Activated CD8-positive, alpha-beta memory T cell treated with anti-CD3 and anti-CD28 coated beads, Interleukin-2, amount 10 ng/mL, durations not matched to agents 7 days and 5 days (primary cell): ENCODE results near the gene SLC6A12. TPM values are rescaled to one million over a fixed set of nuclear protein-coding genes. Genes with fewer than 3 reads are reported as not detected.

Source experiments
- ATAC-seq: fragments of 150-1000 bp; cut with Tn5 transposase; one replicate; pipeline ENCODE4 v1.10.0; 2021; ENCODE audit warnings: moderate library complexity
- CTCF ChIA-PET: fragments of 350-600 bp; sonication (Branson Sonifier 250); formaldehyde crosslinking; loops from one replicate; lab custom pipeline; 2021; ENCODE audit warnings: antibody characterized with exemption; lab: Charles Lee
- DNase-seq: peaks from one replicate; pipeline ENCODE4 v3.0.0-alpha.2; 2020
- H3K27ac Mint-ChIP-seq: one replicate; pipeline ENCODE4 v1.8.0; 2021; ENCODE audit warnings: mild to moderate bottlenecking, mixed read lengths
- H3K27me3 Mint-ChIP-seq: one replicate; pipeline ENCODE4 v1.8.0; 2021; ENCODE audit warnings: mixed read lengths
- H3K36me3 Mint-ChIP-seq: one replicate; pipeline ENCODE4 v1.8.0; 2021; ENCODE audit warnings: mild to moderate bottlenecking, mixed read lengths
- H3K4me1 Mint-ChIP-seq: one replicate; pipeline ENCODE4 v1.8.0; 2021; ENCODE audit warnings: mixed read lengths
- H3K4me3 Mint-ChIP-seq: one replicate; pipeline ENCODE4 v1.8.0; 2021; ENCODE audit warnings: mild to moderate bottlenecking, moderate library complexity, mixed read lengths
- H3K9me3 Mint-ChIP-seq: one replicate; pipeline ENCODE4 v1.8.0; 2022; ENCODE audit warnings: low read depth, mixed read lengths
- total RNA-seq, 2 experiments: library from RNA; stranded (reverse); gene quantifications; one replicate each; pipeline ENCODE4 v1.2.3, GENCODE V29; 2021

Gene SLC6A12
- total RNA-seq, 2 experiments from 2014 or later, result 0.33 TPM; not detected in 1

DNA sequence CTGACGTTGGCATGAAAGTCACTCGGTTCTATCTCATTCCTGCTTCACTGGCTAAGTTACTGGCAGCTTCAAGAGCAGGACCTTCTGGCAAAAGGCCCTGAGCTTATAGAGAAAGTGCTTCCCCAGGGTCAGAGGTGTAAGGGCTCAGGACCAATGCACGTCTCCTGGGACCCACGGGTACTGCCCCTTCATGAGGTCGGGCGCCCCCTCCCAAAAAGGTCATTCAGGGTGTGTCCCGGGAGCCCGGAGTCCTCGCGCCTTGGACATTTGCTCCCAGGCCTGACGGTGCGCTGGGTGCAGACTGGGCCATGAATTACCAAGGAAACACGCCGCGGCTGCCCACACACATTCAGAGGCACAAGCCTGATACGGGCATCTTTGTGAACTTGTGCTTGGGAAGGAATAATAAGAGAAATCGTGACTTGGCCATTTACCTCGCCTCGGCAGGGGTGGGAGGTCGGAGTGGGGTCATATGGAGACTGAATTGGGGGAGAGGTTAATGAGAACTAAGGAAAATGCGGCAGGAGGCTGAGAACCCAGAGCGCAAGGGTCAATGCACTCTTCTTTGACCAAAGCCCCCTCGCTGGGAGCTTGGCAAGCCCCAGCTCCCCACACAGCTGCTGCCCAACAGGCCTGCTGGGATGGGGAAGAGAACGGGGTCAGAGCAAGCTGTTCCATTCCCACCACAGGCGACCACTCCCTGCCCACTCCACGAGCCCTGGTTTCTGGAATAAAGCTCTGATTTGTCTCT, 15.7 kb upstream of the SLC6A12 start:
- Mint-ChIP-seq H3K27me3 (peaks cover 9% of the 10 kb centered on the region), H3K4me1 (no peaks in the 10 kb centered on the region), H3K4me3 (no peak overlapping the region), H3K36me3 (no peaks in the 10 kb centered on the region), H3K9me3 (no peaks in the 10 kb centered on the region), H3K27ac (no peak overlapping the region)
- no peak for DNase-seq
- ATAC-seq, result no peak
- CTCF ChIA-PET, result interaction anchor here (1.1 to 1.6 kb wide), 2 partner anchors 10 kb away, joined by 5 read pairs; no protein-coding TSS in a partner anchor

- Mint-ChIP-seq H3K4me3 (no peak overlapping the region), H3K27ac (no peak overlapping the region), H3K36me3 (no peaks in the 10 kb centered on the region), H3K4me1 (no peaks in the 10 kb centered on the region), H3K9me3 (no peaks in the 10 kb centered on the region), H3K27me3 (peaks cover 9% of the 10 kb centered on the region)
- no peak for ATAC-seq
- DNase-seq, result no peak
- CTCF ChIA-PET, result interaction anchor here (1.6 kb wide), 1 partner anchor 9 kb away, joined by 5 read pairs; no protein-coding TSS in a partner anchor
Observed at GRCh38 chr12:228846-229200, 14.9 kb upstream of the SLC6A12 start.

- Mint-ChIP-seq H3K27me3 (peaks cover 9% of the 10 kb centered on the region), H3K4me3 (no peak overlapping the region), H3K36me3 (no peaks in the 10 kb centered on the region), H3K9me3 (no peaks in the 10 kb centered on the region), H3K27ac (no peak overlapping the region), H3K4me1 (no peaks in the 10 kb centered on the region)
- ATAC-seq (no peak), DNase-seq (no peak)
- CTCF ChIA-PET, result interaction anchor here (1.6 kb wide), 1 partner anchor 8 kb away, joined by 5 read pairs; no protein-coding TSS in a partner anchor
Observed at GRCh38 chr12:227923-228845, 14.2 kb upstream of the SLC6A12 start.

DNA sequence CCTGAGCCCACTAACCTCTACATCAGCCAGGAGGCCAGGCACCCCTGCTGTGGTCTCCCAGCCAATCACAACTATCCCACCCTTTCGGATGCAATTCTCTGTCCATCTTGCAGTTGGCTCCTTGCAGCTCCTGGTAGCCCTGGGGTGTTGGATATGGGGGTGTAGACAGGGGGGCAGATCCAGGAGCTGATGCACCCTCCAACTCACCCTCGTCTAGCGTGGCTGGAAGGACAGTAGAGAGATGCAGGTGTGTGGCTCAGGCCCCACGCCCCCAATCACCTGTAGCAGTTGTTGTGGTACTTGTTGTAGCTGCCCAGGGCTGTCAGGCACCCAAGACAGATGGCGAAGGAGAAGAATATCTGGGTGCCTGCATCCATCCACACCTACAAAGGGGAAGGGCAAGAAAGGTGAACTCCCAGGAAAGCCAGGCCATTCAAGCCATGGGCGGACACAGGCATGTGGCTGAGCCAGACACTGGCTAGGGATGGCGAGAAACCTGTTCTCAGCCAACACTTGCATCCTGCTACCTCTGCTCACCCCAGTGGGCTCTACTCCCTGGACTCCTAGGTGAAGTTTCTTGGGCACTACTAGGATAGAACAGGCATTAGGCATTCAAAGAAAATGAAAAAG, 13.4 kb upstream of the SLC6A12 start:
- no peaks in the 10 kb centered on the region for H3K9me3 Mint-ChIP-seq

DNA sequence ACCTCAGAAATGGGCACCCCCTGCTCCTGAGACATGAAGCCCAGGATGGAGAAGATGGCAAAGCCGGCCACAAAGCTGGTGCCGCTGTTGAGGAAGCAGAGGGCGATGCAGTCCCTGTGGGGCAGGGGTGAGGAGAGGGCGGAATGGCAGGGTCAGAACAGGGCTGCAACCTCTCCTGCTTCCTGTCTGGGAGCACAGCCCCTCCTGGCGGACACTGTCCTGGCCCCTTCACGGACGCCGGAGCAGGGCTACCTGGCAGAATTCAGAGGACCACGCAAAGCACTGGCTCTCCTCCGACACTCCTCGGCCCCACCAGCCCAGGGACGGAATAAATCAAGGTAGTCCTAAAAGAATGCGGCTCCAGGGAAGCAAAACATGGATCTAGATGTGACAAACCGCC, 12.4 kb upstream of the SLC6A12 start:
- no peak overlapping the region for H3K27ac Mint-ChIP-seq
- peaks cover 9% of the 10 kb centered on the region for H3K27me3 Mint-ChIP-seq
- H3K36me3 Mint-ChIP-seq, result no peaks in the 10 kb centered on the region
- CTCF ChIA-PET, result no interaction called here
- H3K9me3 Mint-ChIP-seq, result no peaks in the 10 kb centered on the region
- no peak overlapping the region for H3K4me3 Mint-ChIP-seq
- DNase-seq (no peak), ATAC-seq (no peak)
- H3K4me1 Mint-ChIP-seq, result no peaks in the 10 kb centered on the region

More for the DNA sequence above, 13.4 kb upstream of the SLC6A12 start:
- DNase-seq, result no peak
- Mint-ChIP-seq H3K4me1 (no peaks in the 10 kb centered on the region), H3K27ac (no peak overlapping the region), H3K36me3 (no peaks in the 10 kb centered on the region), H3K4me3 (no peak overlapping the region), H3K27me3 (peaks cover 9% of the 10 kb centered on the region)
- no peak for ATAC-seq
- CTCF ChIA-PET, result interaction anchor here (1.6 kb wide), 1 partner anchor 8 kb away, joined by 5 read pairs; no protein-coding TSS in a partner anchor

DNA sequence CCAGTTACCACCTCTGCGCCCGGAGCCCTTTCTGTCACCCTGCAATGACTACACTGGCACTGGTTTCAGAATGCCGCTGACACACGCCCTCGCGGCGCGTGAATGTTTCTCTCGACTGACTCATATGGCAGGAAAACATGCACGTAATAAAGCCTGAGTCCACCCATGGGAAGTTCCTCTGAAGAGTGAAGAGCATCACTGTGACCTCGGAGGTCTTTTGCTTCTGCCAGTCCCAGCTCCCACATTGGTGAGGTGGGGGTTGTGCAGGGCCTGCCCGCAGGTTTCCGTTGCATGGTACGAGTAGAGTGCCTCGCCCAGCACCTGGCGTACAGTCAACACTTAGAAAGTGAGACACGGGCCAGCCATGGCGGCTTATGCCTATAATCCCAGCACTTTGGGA, 11.1 kb upstream of the SLC6A12 start:
- ATAC-seq (no peak), DNase-seq (no peak)
- CTCF ChIA-PET, result no interaction called here
- Mint-ChIP-seq H3K9me3 (no peaks in the 10 kb centered on the region), H3K4me1 (no peaks in the 10 kb centered on the region), H3K36me3 (no peaks in the 10 kb centered on the region), H3K4me3 (no peak overlapping the region), H3K27ac (no peak overlapping the region), H3K27me3 (peaks cover 4% of the 10 kb centered on the region)

GRCh38 chr12:224330-224729, 10.4 kb upstream of the SLC6A12 start:
- Mint-ChIP-seq H3K36me3 (no peaks in the 10 kb centered on the region), H3K27ac (no peak overlapping the region), H3K9me3 (no peaks in the 10 kb centered on the region), H3K4me3 (no peak overlapping the region), H3K4me1 (no peaks in the 10 kb centered on the region), H3K27me3 (peaks cover 2% of the 10 kb centered on the region)
- DNase-seq (no peak), ATAC-seq (no peak)
- CTCF ChIA-PET, result no interaction called here

GRCh38 chr12:223841-224240, 9.9 kb upstream of the SLC6A12 start:
- H3K27ac Mint-ChIP-seq, result no peak overlapping the region
- H3K36me3 Mint-ChIP-seq, result no peaks in the 10 kb centered on the region
- no peak for DNase-seq
- no peak for ATAC-seq
- no peaks in the 10 kb centered on the region for H3K4me1 Mint-ChIP-seq
- H3K9me3 Mint-ChIP-seq, result no peaks in the 10 kb centered on the region
- no peak overlapping the region for H3K4me3 Mint-ChIP-seq
- H3K27me3 Mint-ChIP-seq, result peaks cover 2% of the 10 kb centered on the region
- CTCF ChIA-PET, result no interaction called here

DNA sequence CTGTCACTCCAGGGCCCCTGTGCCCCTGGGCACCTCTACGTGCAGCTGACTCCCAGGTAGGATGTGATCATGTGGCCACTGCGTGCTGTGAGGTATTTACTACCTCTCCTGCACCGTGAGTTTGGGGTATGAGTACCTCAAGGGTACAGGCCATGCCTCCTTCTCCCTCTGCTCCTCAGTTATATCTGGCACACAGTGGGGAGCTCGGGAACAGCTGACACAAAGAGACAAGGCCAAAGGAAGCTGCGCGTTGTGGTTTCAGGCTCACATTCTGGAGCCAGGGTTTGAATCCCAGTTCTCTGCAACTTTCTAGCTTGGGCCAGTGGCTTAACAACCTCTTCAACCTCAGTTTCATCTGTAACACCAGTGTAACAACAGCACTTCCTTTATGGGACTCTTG, 7.8 kb upstream of the SLC6A12 start:
- Mint-ChIP-seq H3K27ac (no peak overlapping the region), H3K27me3 (peaks cover 4% of the 10 kb centered on the region), H3K9me3 (no peaks in the 10 kb centered on the region), H3K36me3 (no peaks in the 10 kb centered on the region), H3K4me1 (no peaks in the 10 kb centered on the region), H3K4me3 (no peak overlapping the region)
- ATAC-seq, result no peak
- DNase-seq, result no peak
- CTCF ChIA-PET, result no interaction called here

DNA sequence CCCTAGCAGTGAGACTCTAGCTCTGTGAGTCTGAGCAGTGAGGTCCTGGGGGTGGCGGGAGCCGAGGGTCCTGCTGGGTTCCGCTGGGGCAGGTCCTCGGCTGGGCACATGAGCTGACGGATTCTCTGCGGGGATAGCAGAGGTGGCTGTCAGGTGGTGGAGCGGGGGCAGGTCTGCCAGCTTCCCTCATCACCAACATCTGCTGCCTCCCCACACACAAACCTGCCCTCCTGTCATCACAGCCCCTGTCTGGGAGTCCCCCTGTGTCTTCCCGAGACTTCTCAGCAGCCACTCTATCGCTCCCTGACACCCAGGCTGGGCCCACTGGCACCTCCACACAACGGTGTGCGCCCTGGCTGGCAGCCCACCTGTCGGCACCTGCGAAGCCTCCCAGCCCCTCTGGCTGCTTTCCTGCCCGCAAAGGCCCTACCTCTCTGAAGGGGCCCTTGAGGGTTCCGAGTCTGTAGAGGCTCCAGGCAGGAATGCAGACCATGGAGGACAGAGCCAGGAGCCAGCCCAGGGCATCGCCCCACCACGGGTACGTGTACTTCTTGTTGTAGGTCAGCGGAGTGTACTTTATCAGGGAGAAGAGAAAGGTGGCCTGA, 7.1 kb upstream of the SLC6A12 start:
- Mint-ChIP-seq H3K4me3 (no peak overlapping the region), H3K36me3 (no peaks in the 10 kb centered on the region), H3K9me3 (no peaks in the 10 kb centered on the region), H3K4me1 (no peaks in the 10 kb centered on the region), H3K27me3 (peaks cover 4% of the 10 kb centered on the region), H3K27ac (no peak overlapping the region)
- CTCF ChIA-PET, result interaction anchor here (1.5 kb wide), 1 partner anchor 70 kb away, joined by 3 read pairs; no protein-coding TSS in a partner anchor
- ATAC-seq (no peak), DNase-seq (no peak)

- H3K36me3 Mint-ChIP-seq, result no peaks in the 10 kb centered on the region
- ATAC-seq (no peak), DNase-seq (no peak)
- CTCF ChIA-PET, result interaction anchor here (0.9 to 1.7 kb wide), 6 partner anchors 8 to 96 kb away, joined by 3 to 5 read pairs (median 4); no protein-coding TSS in a partner anchor
- H3K4me3 Mint-ChIP-seq, result no peak overlapping the region
- no peak overlapping the region for H3K27ac Mint-ChIP-seq
- no peaks in the 10 kb centered on the region for H3K9me3 Mint-ChIP-seq
- H3K4me1 Mint-ChIP-seq, result no peaks in the 10 kb centered on the region
- H3K27me3 Mint-ChIP-seq, result peaks cover 4% of the 10 kb centered on the region
Observed at GRCh38 chr12:220491-220890, 6.5 kb upstream of the SLC6A12 start.

GRCh38 chr12:219891-220352, 6.0 kb upstream of the SLC6A12 start:
- Mint-ChIP-seq H3K27me3 (peaks cover 8% of the 10 kb centered on the region), H3K9me3 (no peaks in the 10 kb centered on the region), H3K27ac (no peak overlapping the region), H3K36me3 (no peaks in the 10 kb centered on the region), H3K4me1 (no peaks in the 10 kb centered on the region), H3K4me3 (no peak overlapping the region)
- CTCF ChIA-PET, result interaction anchor here (0.6 to 1.7 kb wide), 9 partner anchors 9 to 110 kb away, joined by 3 to 7 read pairs (median 4); no protein-coding TSS in a partner anchor
- peak; percentile 86 for DNase-seq
- ATAC-seq, result peak; percentile 97
